H7 (cell line): Measurements from ENCODE around the gene KCNN3. TPM values are rescaled to one million over a fixed set of nuclear protein-coding genes. Genes with fewer than 3 reads are reported as not detected.

Experiments used
- DNase-seq: peaks from one replicate; pipeline ENCODE4 v3.0.0; 2012
- H3K27me3 ChIP-seq: 2 replicates; pipeline ENCODE4 v1.6.0; 2011; ENCODE audit warnings: mild to moderate bottlenecking, low read length; ENCODE audit not compliant: control insufficient read depth, insufficient read depth
- H3K36me3 ChIP-seq: replicated peaks from 2 replicates; pipeline ENCODE4 v1.5.1; 2011; ENCODE audit warnings: low read length; ENCODE audit not compliant: control insufficient read depth, insufficient read depth
- H3K4me3 ChIP-seq: 2 replicates; pipeline ENCODE4 v1.5.1; 2011; ENCODE audit warnings: low read depth, mild to moderate bottlenecking, control low read depth, low read length, moderate library complexity; ENCODE audit not compliant: insufficient read depth
- total RNA-seq: library from RNA; depleted of rRNA; stranded (reverse); fragments of >200 nt; shearing (Covaris generic); gene quantifications from 2 replicates; pipeline ENCODE4 v1.2.3, GENCODE V29; 2014

KCNN3 gene
- total RNA-seq, 1 experiment from 2014 or later, result 0.62 TPM

DNA sequence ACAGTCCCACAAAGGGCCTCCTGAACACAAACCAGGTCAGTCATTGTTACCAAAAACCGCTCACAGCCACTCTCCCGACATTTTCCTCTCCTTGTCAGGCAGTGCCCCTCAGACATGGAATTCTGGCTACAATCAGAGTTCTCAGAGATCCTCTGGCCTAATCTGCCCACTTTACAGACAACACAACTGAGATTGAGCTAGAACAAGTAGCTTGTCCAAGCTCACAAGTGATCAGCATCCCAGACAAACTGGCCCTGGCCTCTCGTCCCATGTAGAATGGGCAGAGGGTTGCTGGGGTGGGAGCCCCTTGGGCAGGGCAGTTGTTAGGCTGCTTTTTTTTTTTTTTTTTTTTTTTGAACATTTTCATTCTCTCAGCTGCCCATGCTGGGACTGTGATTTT is 57.2 kb downstream of the KCNN3 start:
- DNase-seq, result no peak
- Histone ChIP-seq H3K36me3 (no peaks in the 10 kb centered on the region), H3K27me3 (no peaks in the 10 kb centered on the region), H3K4me3 (no peak overlapping the region)

GRCh38 chr1:154810571-154810970 is 59.5 kb downstream of the KCNN3 start:
- no peak for DNase-seq
- Histone ChIP-seq H3K27me3 (no peaks in the 10 kb centered on the region), H3K4me3 (no peak overlapping the region), H3K36me3 (no peaks in the 10 kb centered on the region)

- no peaks in the 10 kb centered on the region for H3K36me3 ChIP-seq
- no peak for DNase-seq
- H3K4me3 ChIP-seq, result no peak overlapping the region
- no peaks in the 10 kb centered on the region for H3K27me3 ChIP-seq
Observed at GRCh38 chr1:154809436-154810413, 60.4 kb downstream of the KCNN3 start.

- Histone ChIP-seq H3K36me3 (no peaks in the 10 kb centered on the region), H3K27me3 (no peaks in the 10 kb centered on the region), H3K4me3 (no peak overlapping the region)
- no peak for DNase-seq
Observed at GRCh38 chr1:154808909-154809262, 61.2 kb downstream of the KCNN3 start.

DNA sequence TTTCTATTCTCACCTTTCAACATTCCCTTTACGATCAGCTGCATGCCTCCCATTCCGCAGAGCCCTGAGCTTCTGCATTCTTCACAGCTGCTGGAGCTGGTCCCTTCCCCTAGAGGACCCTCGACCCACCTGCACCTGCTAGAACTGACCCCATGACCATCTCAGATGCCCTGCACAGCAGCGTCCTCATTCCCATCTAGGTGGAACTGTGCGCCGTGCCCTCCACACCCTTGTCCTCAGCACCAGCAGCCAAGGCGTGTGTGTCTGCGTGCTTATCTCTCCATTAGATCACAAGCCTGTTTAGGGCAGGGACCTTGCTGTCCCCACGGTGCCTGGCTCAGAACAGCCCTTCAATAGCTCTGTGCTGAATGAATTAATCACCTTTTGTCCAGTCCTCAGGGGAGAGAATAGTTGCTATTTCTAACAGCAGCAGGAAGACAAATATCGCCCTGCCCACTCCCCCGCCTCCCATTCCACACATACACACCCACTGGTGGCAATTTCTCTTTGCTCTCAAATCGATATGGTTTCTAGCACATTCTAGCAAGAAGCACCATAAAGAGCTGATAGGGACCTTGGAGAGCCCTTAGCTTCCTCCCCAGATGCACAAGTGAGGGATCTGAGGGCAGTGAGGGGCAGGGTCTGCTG is 61.7 kb downstream of the KCNN3 start:
- Histone ChIP-seq H3K27me3 (no peaks in the 10 kb centered on the region), H3K4me3 (no peak overlapping the region), H3K36me3 (no peaks in the 10 kb centered on the region)
- DNase-seq, result peak; percentile 67

GRCh38 chr1:154807048-154807591 is 63.0 kb downstream of the KCNN3 start:
- Histone ChIP-seq H3K27me3 (no peaks in the 10 kb centered on the region), H3K4me3 (no peak overlapping the region), H3K36me3 (no peaks in the 10 kb centered on the region)
- DNase-seq, result no peak

- no peak for DNase-seq
- no peaks in the 10 kb centered on the region for H3K36me3 ChIP-seq
- H3K4me3 ChIP-seq, result no peak overlapping the region
- H3K27me3 ChIP-seq, result no peaks in the 10 kb centered on the region
Observed at GRCh38 chr1:154806333-154806732, 63.7 kb downstream of the KCNN3 start.

DNA sequence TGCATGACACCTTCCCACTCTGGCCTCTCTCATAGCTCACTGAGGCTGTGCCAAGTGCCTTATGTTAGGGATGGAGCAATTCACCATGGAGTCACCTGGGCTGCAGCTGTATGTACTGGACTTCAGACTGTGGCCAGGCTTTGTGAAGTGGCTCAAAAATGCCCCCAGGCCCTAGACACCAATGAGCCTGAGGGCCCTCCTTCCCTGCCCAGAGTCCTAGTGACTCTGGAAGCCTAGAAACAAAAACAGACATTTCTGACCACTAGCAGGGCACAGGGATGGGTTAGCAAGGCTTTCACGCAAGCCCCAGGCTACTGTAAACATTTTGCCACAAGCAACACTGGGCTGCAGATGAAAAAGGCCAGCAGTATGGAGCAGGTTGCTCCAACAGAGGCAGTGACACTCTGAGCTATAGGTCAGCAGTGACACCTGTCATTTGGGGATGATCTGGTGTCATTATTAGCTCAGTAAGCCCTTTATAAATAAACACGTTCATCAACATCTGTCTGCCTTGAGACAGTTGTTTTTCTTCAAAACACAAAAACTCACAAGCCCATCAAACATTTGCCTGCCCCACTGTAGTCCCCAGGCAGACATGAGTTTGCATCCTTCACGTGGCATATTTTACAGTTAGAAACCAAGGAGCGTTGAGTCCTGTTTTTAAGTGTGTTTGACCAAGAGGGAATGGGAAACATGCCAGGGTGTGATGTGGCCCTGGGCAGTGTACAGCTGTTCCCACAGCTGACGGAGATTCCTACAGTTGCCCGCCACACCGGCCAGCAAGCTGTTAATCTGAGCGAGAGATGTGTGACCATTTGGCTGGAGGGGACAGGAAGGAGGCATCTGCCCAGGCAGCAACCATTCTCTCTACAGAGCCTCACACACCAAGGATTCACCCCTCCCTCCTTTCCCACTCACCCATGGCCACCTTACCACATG is 66.8 kb downstream of the KCNN3 start:
- DNase-seq, result no peak
- H3K36me3 ChIP-seq, result no peaks in the 10 kb centered on the region
- no peaks in the 10 kb centered on the region for H3K27me3 ChIP-seq
- no peak overlapping the region for H3K4me3 ChIP-seq

DNA sequence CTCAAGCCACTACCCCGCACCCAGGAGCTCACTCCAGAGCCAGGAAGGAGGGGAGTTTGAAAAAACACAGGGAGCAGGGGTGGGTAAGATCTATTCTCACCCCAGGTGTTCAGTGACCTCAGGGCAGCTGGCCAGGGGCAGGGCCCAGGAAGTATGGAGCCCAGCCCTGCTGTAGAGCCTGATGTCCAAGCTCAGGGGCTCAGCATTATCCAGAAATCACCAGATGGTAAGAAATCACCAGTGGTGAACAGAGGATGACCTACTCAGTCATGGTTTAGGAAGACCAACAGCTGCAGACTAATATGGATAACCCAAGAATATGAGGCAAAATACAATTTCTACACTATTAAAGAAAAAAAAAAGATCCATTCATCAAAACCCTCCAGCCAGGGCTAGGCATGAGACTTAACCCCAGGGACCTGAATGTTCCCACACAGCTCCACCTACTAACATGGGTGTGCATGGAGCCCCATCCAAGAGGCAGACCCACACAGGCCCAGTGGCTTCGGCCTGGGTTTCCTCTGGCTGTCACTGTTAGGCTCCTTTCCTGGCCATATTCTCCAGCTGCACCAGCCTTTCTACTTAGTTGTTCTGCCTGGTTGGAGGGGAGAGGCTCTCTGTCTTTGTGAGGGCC is 67.6 kb downstream of the KCNN3 start:
- Histone ChIP-seq H3K4me3 (no peak overlapping the region), H3K36me3 (no peaks in the 10 kb centered on the region), H3K27me3 (no peaks in the 10 kb centered on the region)
- no peak for DNase-seq

GRCh38 chr1:154801234-154802011 is 68.7 kb downstream of the KCNN3 start:
- H3K4me3 ChIP-seq, result no peak overlapping the region
- H3K27me3 ChIP-seq, result no peaks in the 10 kb centered on the region
- no peaks in the 10 kb centered on the region for H3K36me3 ChIP-seq
- DNase-seq, result no peak

DNA sequence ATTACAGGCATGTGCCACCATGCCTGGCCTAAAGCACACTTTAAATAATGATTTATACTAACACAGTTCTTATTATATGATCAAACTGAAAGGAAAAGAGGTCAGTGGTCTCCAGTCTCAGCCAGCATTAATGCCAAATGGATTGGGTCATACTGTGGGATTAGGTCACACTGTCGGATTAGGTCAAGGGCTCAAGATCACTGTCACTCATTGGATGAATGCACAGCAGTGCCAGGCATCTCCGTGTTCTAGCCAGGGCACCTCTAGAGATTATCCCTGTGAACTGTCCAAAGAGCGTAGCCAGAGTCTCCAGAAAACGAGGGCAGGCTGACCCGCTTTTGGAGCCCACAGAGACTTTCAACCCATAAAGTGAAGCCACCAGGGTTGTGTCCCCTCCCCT is 70.9 kb downstream of the KCNN3 start:
- H3K27me3 ChIP-seq, result no peaks in the 10 kb centered on the region
- no peaks in the 10 kb centered on the region for H3K36me3 ChIP-seq
- no peak for DNase-seq
- H3K4me3 ChIP-seq, result no peak overlapping the region

GRCh38 chr1:154798645-154799044 is 71.4 kb downstream of the KCNN3 start:
- DNase-seq, result no peak
- H3K27me3 ChIP-seq, result no peaks in the 10 kb centered on the region
- H3K36me3 ChIP-seq, result no peaks in the 10 kb centered on the region
- H3K4me3 ChIP-seq, result no peak overlapping the region

- H3K27me3 ChIP-seq, result no peaks in the 10 kb centered on the region
- no peak for DNase-seq
- no peak overlapping the region for H3K4me3 ChIP-seq
- H3K36me3 ChIP-seq, result no peaks in the 10 kb centered on the region
Observed at GRCh38 chr1:154797175-154797574, 72.9 kb downstream of the KCNN3 start.
